Neural cell (in vitro differentiated cells): ENCODE results near the gene KLHL35. TPM values are rescaled to one million over a fixed set of nuclear protein-coding genes. Genes with fewer than 3 reads are reported as not detected.
A peak's percentile ranks its signal among the peaks of the same experiment; 100 is the strongest.

Experiments used
- H2AFZ ChIP-seq: fragments of 200-600, 300-800 bp; sonication (generic), shearing (Covaris generic); 2 replicates; pipeline ENCODE4 v1.6.0; 2014; ENCODE audit warnings: low read depth, mild to moderate bottlenecking, antibody characterized with exemption, low read length, moderate library complexity
- H3F3A ChIP-seq: fragments of 200-600 bp; shearing (Covaris generic); 2 replicates; pipeline ENCODE4 v1.6.1; 2016; ENCODE audit warnings: mild to moderate bottlenecking, moderate library complexity, mixed read lengths, antibody characterized with exemption, low read length; ENCODE audit not compliant: insufficient read depth, poor library complexity, severe bottlenecking
- H3K27ac ChIP-seq: fragments of 200-600, 300-800 bp; sonication (generic), shearing (Covaris generic); 2 replicates; pipeline ENCODE4 v1.5.1; 2014; ENCODE audit warnings: mild to moderate bottlenecking, low read length, moderate library complexity
- H3K27me3 ChIP-seq: fragments of 300-800, 200-600 bp; sonication (generic), shearing (Covaris generic); 2 replicates; pipeline ENCODE4 v1.6.0; 2014; ENCODE audit warnings: mild to moderate bottlenecking, low read depth, low read length, moderate library complexity; ENCODE audit not compliant: insufficient read depth
- H3K36me3 ChIP-seq: fragments of 300-800, 200-600 bp; sonication (generic), shearing (Covaris generic); 2 replicates; pipeline ENCODE4 v1.5.1; 2014; ENCODE audit warnings: mild to moderate bottlenecking, antibody characterized with exemption, low read length, moderate library complexity; ENCODE audit not compliant: insufficient read depth
- H3K4me2 ChIP-seq: fragments of 300-800, 200-600 bp; sonication (generic), shearing (Covaris generic); 2 replicates; pipeline ENCODE4 v1.6.0; 2014; ENCODE audit warnings: mild to moderate bottlenecking, low read length
- H3K4me3 ChIP-seq: fragments of 300-800, 200-600 bp; sonication (generic), shearing (Covaris generic); 2 replicates; pipeline ENCODE4 v1.5.1; 2014; ENCODE audit warnings: mild to moderate bottlenecking, low read length, moderate library complexity
- H3K79me2 ChIP-seq: fragments of 200-600 bp; shearing (Covaris generic); replicated peaks from 2 replicates; pipeline ENCODE4 v1.6.0; 2014; ENCODE audit warnings: mild to moderate bottlenecking, low read length, moderate library complexity; ENCODE audit not compliant: insufficient read depth
- H3K9ac ChIP-seq: fragments of 300-800, 200-600 bp; sonication (generic), shearing (Covaris generic); 2 replicates; pipeline ENCODE4 v1.6.1; 2016; ENCODE audit warnings: mild to moderate bottlenecking, low read length, mixed read lengths
- H3K9me2 ChIP-seq: fragments of 200-600 bp; shearing (Covaris generic); 2 replicates; pipeline ENCODE4 v1.6.1; 2016; ENCODE audit warnings: mild to moderate bottlenecking, low read length, mixed read lengths; ENCODE audit not compliant: insufficient read depth
- H3K9me3 ChIP-seq: fragments of 200-600, 300-800 bp; sonication (generic), shearing (Covaris generic); 2 replicates; pipeline ENCODE4 v1.6.1; 2016; ENCODE audit warnings: mild to moderate bottlenecking, mixed run types, low read length, moderate library complexity, mixed read lengths
- H4K20me1 ChIP-seq: fragments of 200-600 bp; shearing (Covaris generic); 2 replicates; pipeline ENCODE4 v1.6.1; 2016; ENCODE audit warnings: mild to moderate bottlenecking, mixed run types; ENCODE audit not compliant: insufficient read depth
- EP300 ChIP-seq: fragments of 450-650 bp; conservative IDR thresholded peaks from 2 replicates; pipeline ENCODE4 v1.6.1; 2014; ENCODE audit warnings: antibody characterized with exemption, mild to moderate bottlenecking, moderate library complexity; ENCODE audit not compliant: poor library complexity, severe bottlenecking
- EZH2 ChIP-seq: fragments of 200-600, 300-800 bp; shearing (Covaris generic), sonication (generic); IDR thresholded peaks from 2 replicates; pipeline ENCODE4 v1.6.1; 2014; ENCODE audit warnings: antibody characterized with exemption, low read length, borderline replicate concordance, mild to moderate bottlenecking; ENCODE audit not compliant: insufficient read depth, poor library complexity, severe bottlenecking
- MXI1 ChIP-seq: fragments of 450-650 bp; conservative IDR thresholded peaks from 2 replicates; pipeline ENCODE4 v1.6.1; 2014; ENCODE audit warnings: antibody characterized with exemption, mild to moderate bottlenecking; ENCODE audit not compliant: poor library complexity, severe bottlenecking
- POLR2AphosphoS5 ChIP-seq: IDR thresholded peaks from 2 replicates; pipeline ENCODE4 v1.6.1; 2012
- RAD21 ChIP-seq: fragments of 450-650 bp; conservative IDR thresholded peaks from 2 replicates; pipeline ENCODE4 v1.6.1; 2014; ENCODE audit warnings: antibody characterized with exemption, mild to moderate bottlenecking, moderate library complexity
- SMC3 ChIP-seq: fragments of 450-650 bp; conservative IDR thresholded peaks from 2 replicates; pipeline ENCODE4 v1.6.1; 2014; ENCODE audit warnings: antibody characterized with exemption, mild to moderate bottlenecking, moderate library complexity; ENCODE audit not compliant: poor library complexity
- TAF1 ChIP-seq: IDR thresholded peaks from 2 replicates; pipeline ENCODE4 v1.6.1; 2012; ENCODE audit warnings: low read depth
- polyA plus RNA-seq: library from polyadenylated mRNA; depleted of rRNA; stranded (reverse); fragments of >200 nt; gene quantifications from 2 replicates; pipeline ENCODE4 v1.2.3, GENCODE V29; 2014
- TF ChIP-seq, protein P1 (sequence below): IDR thresholded peaks from 2 replicates; pipeline ENCODE4 v1.6.1; 2012; ENCODE audit warnings: borderline replicate concordance
- TF ChIP-seq, protein P2 (sequence below): fragments of 450-650 bp; IDR thresholded peaks from 2 replicates; pipeline ENCODE4 v1.5.1; 2014; ENCODE audit warnings: antibody characterized with exemption, mild to moderate bottlenecking, moderate library complexity; ENCODE audit not compliant: poor library complexity, severe bottlenecking

KLHL35 gene
- polyA plus RNA-seq, 1 donor from 2014 or later: 17.0 TPM

DNA sequence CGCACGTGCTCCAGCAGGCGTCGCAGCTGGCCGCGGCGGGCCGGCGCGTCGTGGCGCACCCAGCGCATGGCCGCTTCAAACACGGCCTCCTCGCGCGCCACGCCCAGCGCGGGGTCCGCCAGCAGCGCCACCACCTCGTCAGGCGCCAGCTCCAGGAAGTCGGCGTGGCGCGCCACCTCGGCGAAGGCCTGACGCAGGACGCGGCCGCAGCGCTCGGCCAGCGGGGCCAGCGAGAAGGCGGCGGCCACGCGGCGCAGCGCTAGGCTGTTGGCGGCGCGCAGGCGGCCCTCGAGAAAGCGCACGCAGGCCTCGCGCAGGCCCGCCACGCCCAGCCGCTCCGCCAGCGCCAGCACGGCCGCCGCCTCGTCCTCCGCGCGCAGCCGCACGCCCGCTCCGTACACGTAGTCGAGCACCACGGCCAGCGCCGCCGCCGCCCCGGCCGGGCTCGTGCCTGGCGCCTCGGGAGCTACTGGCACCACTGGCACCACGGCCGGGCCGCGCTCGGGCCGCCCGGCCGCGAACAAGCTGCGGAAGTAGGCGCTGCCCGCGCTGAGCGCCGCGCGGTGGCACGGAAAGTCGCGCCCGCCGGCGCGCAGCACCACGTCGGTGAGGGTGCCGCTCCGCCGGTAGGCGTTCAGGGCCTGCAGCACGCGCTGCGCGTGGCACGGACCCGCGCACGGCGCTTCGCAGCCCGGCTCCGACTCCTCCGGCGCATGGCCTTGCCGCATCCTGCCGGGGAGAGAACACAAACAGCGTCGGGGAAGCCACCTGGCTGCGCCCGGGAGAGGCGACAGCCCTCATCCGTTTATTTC is 2.9 kb downstream of the KLHL35 start:
- Histone ChIP-seq H3K9me2 (no peaks in the 10 kb centered on the region), H2AFZ (no peak overlapping the region), H4K20me1 (no peaks in the 10 kb centered on the region), H3K9ac (peak overlapping the region; percentile 55), H3K4me2 (no peak overlapping the region), H3K79me2 (no peaks in the 10 kb centered on the region), H3K36me3 (peaks cover 6% of the 10 kb centered on the region), H3F3A (no peaks in the 10 kb centered on the region), H3K27ac (no peak overlapping the region), H3K4me3 (peak overlapping the region; percentile 63), H3K9me3 (no peaks in the 10 kb centered on the region), H3K27me3 (peaks cover 27% of the 10 kb centered on the region)
- TF ChIP-seq EP300: no peak
- no peak for TF ChIP-seq SMC3
- TF ChIP-seq RAD21: no peak
- peak; percentile 70 for TF ChIP-seq MXI1
- TF ChIP-seq, protein P1, sequence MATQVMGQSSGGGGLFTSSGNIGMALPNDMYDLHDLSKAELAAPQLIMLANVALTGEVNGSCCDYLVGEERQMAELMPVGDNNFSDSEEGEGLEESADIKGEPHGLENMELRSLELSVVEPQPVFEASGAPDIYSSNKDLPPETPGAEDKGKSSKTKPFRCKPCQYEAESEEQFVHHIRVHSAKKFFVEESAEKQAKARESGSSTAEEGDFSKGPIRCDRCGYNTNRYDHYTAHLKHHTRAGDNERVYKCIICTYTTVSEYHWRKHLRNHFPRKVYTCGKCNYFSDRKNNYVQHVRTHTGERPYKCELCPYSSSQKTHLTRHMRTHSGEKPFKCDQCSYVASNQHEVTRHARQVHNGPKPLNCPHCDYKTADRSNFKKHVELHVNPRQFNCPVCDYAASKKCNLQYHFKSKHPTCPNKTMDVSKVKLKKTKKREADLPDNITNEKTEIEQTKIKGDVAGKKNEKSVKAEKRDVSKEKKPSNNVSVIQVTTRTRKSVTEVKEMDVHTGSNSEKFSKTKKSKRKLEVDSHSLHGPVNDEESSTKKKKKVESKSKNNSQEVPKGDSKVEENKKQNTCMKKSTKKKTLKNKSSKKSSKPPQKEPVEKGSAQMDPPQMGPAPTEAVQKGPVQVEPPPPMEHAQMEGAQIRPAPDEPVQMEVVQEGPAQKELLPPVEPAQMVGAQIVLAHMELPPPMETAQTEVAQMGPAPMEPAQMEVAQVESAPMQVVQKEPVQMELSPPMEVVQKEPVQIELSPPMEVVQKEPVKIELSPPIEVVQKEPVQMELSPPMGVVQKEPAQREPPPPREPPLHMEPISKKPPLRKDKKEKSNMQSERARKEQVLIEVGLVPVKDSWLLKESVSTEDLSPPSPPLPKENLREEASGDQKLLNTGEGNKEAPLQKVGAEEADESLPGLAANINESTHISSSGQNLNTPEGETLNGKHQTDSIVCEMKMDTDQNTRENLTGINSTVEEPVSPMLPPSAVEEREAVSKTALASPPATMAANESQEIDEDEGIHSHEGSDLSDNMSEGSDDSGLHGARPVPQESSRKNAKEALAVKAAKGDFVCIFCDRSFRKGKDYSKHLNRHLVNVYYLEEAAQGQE: no peak
- TF ChIP-seq, protein P2, sequence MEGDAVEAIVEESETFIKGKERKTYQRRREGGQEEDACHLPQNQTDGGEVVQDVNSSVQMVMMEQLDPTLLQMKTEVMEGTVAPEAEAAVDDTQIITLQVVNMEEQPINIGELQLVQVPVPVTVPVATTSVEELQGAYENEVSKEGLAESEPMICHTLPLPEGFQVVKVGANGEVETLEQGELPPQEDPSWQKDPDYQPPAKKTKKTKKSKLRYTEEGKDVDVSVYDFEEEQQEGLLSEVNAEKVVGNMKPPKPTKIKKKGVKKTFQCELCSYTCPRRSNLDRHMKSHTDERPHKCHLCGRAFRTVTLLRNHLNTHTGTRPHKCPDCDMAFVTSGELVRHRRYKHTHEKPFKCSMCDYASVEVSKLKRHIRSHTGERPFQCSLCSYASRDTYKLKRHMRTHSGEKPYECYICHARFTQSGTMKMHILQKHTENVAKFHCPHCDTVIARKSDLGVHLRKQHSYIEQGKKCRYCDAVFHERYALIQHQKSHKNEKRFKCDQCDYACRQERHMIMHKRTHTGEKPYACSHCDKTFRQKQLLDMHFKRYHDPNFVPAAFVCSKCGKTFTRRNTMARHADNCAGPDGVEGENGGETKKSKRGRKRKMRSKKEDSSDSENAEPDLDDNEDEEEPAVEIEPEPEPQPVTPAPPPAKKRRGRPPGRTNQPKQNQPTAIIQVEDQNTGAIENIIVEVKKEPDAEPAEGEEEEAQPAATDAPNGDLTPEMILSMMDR: peak; percentile 44
- TF ChIP-seq EZH2: no peak
- no peak for TF ChIP-seq TAF1
- no peak for TF ChIP-seq POLR2AphosphoS5

- Histone ChIP-seq H3K36me3 (peaks cover 2% of the 10 kb centered on the region), H3K9me2 (no peaks in the 10 kb centered on the region), H3K79me2 (no peaks in the 10 kb centered on the region), H3K9me3 (no peaks in the 10 kb centered on the region), H2AFZ (no peak overlapping the region), H3K27me3 (peaks cover 27% of the 10 kb centered on the region), H3K9ac (no peak overlapping the region), H3K4me3 (peak overlapping the region; percentile 42), H3K4me2 (no peak overlapping the region), H3K27ac (no peak overlapping the region), H4K20me1 (no peaks in the 10 kb centered on the region), H3F3A (no peaks in the 10 kb centered on the region)
- no peak for TF ChIP-seq EZH2
- TF ChIP-seq POLR2AphosphoS5: peak; percentile 12
- no peak for TF ChIP-seq TAF1
Observed at GRCh38 chr11:75429641-75429901, 3.4 kb downstream of the KLHL35 start.
